Glutamatergic neuron (in vitro differentiated cells): ENCODE data around the gene SCRN2. TPM values are rescaled to one million over a fixed set of nuclear protein-coding genes. Genes with fewer than 3 reads are reported as not detected.

Experiments
- DNase-seq: peaks from one replicate; pipeline ENCODE4 v3.0.0; 2022
- H3K27ac Mint-ChIP-seq: one replicate; pipeline ENCODE4 v1.8.0; 2020; ENCODE audit warnings: mild to moderate bottlenecking, mixed read lengths, inconsistent platforms; ENCODE audit not compliant: unreplicated experiment
- H3K27me3 Mint-ChIP-seq: one replicate; pipeline ENCODE4 v1.8.0; 2020; ENCODE audit warnings: mild to moderate bottlenecking, moderate library complexity, mixed read lengths, inconsistent platforms; ENCODE audit not compliant: unreplicated experiment
- H3K36me3 Mint-ChIP-seq: one replicate; pipeline ENCODE4 v1.8.0; 2020; ENCODE audit warnings: mild to moderate bottlenecking, mixed read lengths, inconsistent platforms; ENCODE audit not compliant: unreplicated experiment
- H3K4me1 Mint-ChIP-seq: one replicate; pipeline ENCODE4 v1.8.0; 2020; ENCODE audit warnings: mild to moderate bottlenecking, low read depth, mixed read lengths, inconsistent platforms; ENCODE audit not compliant: unreplicated experiment
- H3K4me3 Mint-ChIP-seq: one replicate; pipeline ENCODE4 v1.8.0; 2020; ENCODE audit warnings: mild to moderate bottlenecking, mixed read lengths, inconsistent platforms; ENCODE audit not compliant: unreplicated experiment
- H3K9me3 Mint-ChIP-seq: one replicate; pipeline ENCODE4 v1.8.0; 2020; ENCODE audit warnings: mild to moderate bottlenecking, moderate library complexity, mixed read lengths, inconsistent platforms; ENCODE audit not compliant: unreplicated experiment
- CTCF ChIP-seq: fragments of 200-600 bp; sonication (generic); IDR thresholded peaks from one replicate; pipeline ENCODE4 v1.5.0; 2021; ENCODE audit not compliant: partially characterized antibody, unreplicated experiment
- total RNA-seq: library from RNA; stranded (reverse); fragmentation: NEBNext Ultra II Directional; extraction: Animal tissue kit (Norgen Biotek cat#: 25700); gene quantifications from one replicate; pipeline ENCODE4 v1.2.1, GENCODE V29; 2021; ENCODE audit not compliant: unreplicated experiment

The SCRN2 gene
- total RNA-seq, 1 donor from 2014 or later, result 39.1 TPM

DNA sequence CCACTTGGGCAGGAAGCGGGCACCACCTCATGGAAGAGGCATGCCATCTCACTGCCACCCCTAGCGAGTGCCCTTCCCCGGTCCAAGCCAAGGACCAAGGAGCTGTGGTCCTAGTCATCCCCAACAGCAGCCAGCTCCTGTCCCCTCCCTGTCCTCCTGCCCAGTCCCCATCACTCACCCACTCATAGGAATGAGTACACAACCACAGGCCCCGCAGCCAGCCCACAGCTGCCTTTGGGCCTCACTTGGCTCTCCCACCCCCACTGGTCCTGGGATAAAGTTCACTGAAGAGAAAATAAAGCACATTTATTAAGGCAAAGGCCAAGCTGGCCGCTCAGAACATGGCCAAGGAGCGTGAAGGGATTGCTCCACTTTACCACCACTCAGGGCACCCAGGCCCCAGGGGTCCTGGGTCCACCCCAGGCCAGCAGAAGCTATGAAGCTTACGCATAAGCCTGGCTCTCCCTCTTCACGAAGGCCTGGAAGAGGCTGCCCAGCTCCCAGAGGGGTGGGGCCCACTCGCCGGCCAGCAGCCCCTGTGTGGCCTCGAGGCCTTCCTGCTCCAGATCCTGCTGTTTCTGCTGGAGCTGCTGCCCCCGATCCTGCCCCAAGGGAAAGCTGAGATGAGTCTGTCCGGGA lies 3.6 kb downstream of the SCRN2 start:
- peaks cover 9% of the 10 kb centered on the region for H3K27me3 Mint-ChIP-seq
- peaks cover 2% of the 10 kb centered on the region for H3K4me1 Mint-ChIP-seq
- H3K9me3 Mint-ChIP-seq, result peaks cover 1% of the 10 kb centered on the region
- no peak for TF ChIP-seq CTCF
- H3K4me3 Mint-ChIP-seq, result no peak overlapping the region
- H3K36me3 Mint-ChIP-seq, result no peaks in the 10 kb centered on the region
- no peak overlapping the region for H3K27ac Mint-ChIP-seq
- DNase-seq, result no peak

- Mint-ChIP-seq H3K27me3 (peaks cover 12% of the 10 kb centered on the region), H3K36me3 (no peaks in the 10 kb centered on the region), H3K9me3 (peaks cover 2% of the 10 kb centered on the region), H3K27ac (no peak overlapping the region), H3K4me3 (no peak overlapping the region), H3K4me1 (peaks cover 5% of the 10 kb centered on the region)
- peak; percentile 6 for DNase-seq
- TF ChIP-seq CTCF, result no peak
These were observed 4.5 kb downstream of the SCRN2 start for GRCh38 chr17:47836601-47837000.

- Mint-ChIP-seq H3K4me1 (peaks cover 9% of the 10 kb centered on the region), H3K9me3 (peaks cover 8% of the 10 kb centered on the region), H3K27me3 (peaks cover 13% of the 10 kb centered on the region), H3K27ac (no peak overlapping the region), H3K4me3 (no peak overlapping the region), H3K36me3 (no peaks in the 10 kb centered on the region)
- TF ChIP-seq CTCF, result no peak
- no peak for DNase-seq
These were observed 6.3 kb downstream of the SCRN2 start for GRCh38 chr17:47834756-47835155.

GRCh38 chr17:47831934-47832327 lies 9.1 kb downstream of the SCRN2 start:
- no peak for TF ChIP-seq CTCF
- peaks cover 11% of the 10 kb centered on the region for H3K27me3 Mint-ChIP-seq

GRCh38 chr17:47831003-47831933 lies 9.8 kb downstream of the SCRN2 start, which contains the start of the genes LRRC46 and MRPL10:
Gene LRRC46, plus strand, starts transcription at chr17:47831670. Its CDS starts 320 bp downstream, at chr17:47831990.
Gene MRPL10, minus strand, starts transcription at chr17:47831541. Its CDS starts 30 bp downstream, at chr17:47831511.
- peak; percentile 95 for DNase-seq
- peak within 1 kb of the TSS; percentile 94 for H3K27ac Mint-ChIP-seq
- peaks cover 9% of the 10 kb centered on the region for H3K4me1 Mint-ChIP-seq
- H3K9me3 Mint-ChIP-seq, result peaks cover 8% of the 10 kb centered on the region
- no peaks in the 10 kb centered on the region for H3K36me3 Mint-ChIP-seq
- H3K27me3 Mint-ChIP-seq, result peaks cover 11% of the 10 kb centered on the region
- no peak for TF ChIP-seq CTCF
- H3K4me3 Mint-ChIP-seq, result peak within 1 kb of the TSS; percentile 97

More at GRCh38 chr17:47831934-47832327, 9.1 kb downstream of the SCRN2 start:
- Mint-ChIP-seq H3K36me3 (no peaks in the 10 kb centered on the region), H3K27ac (peak overlapping the region; percentile 49), H3K9me3 (peaks cover 8% of the 10 kb centered on the region), H3K4me1 (peaks cover 9% of the 10 kb centered on the region), H3K4me3 (peak overlapping the region; percentile 97)
- DNase-seq, result no peak
